IMR-90 (cell line): ENCODE results near the gene LBHD2. TPM values are rescaled to one million over a fixed set of nuclear protein-coding genes. Genes with fewer than 3 reads are reported as not detected.

Experiments
- ATAC-seq: fragments of 200-7000 bp; cut with Tn5 transposase; 2 replicates; pipeline ENCODE4 v1.9.1; 2020; ENCODE audit warnings: low read depth, mild to moderate bottlenecking, moderate library complexity
- BruUV-seq: library from RNA; stranded (reverse); fragments of 400-500 nt; replicated peaks from 2 replicates; lab custom pipeline; 2021; lab: Mats Ljungman, UMichigan
- CTCF ChIA-PET: fragments of 300-600 bp; formaldehyde crosslinking; extraction: SDS; loops from one replicate; lab custom pipeline; 2021; ENCODE audit warnings: antibody characterized with exemption; lab: Yijun Ruan, JAX
- POLR2A ChIA-PET: fragments of 300-600 bp; sonication (Branson Sonifier 250); formaldehyde crosslinking; loops from one replicate; lab custom pipeline; 2022; ENCODE audit warnings: antibody characterized with exemption; ENCODE audit not compliant: unreplicated experiment; lab: Charles Lee
- DNase-seq: peaks from one replicate; pipeline ENCODE4 v3.0.0; 2013
- H2AFZ ChIP-seq: replicated peaks from 2 replicates; pipeline ENCODE3; 2013; ENCODE audit warnings: low read length, mild to moderate bottlenecking; ENCODE audit not compliant: poor library complexity
- H2AK5ac ChIP-seq: 2 replicates; pipeline ENCODE4 v1.6.1; 2013; ENCODE audit warnings: low read depth, low read length, inconsistent platforms
- H2AK9ac ChIP-seq: replicated peaks from 2 replicates; pipeline ENCODE3; 2013; ENCODE audit warnings: mild to moderate bottlenecking, low read depth, low read length, moderate library complexity; ENCODE audit not compliant: poor library complexity
- H2BK120ac ChIP-seq: 2 replicates; pipeline ENCODE4 v1.6.1; 2013; ENCODE audit warnings: low read depth, low read length, inconsistent platforms
- H2BK15ac ChIP-seq: 3 replicates; pipeline ENCODE4 v1.6.1; 2013; ENCODE audit warnings: low read depth, low read length, inconsistent platforms
- H2BK20ac ChIP-seq: 2 replicates; pipeline ENCODE4 v1.6.1; 2013; ENCODE audit warnings: low read depth, mild to moderate bottlenecking, inconsistent platforms, low read length, moderate library complexity
- H2BK5ac ChIP-seq: 2 replicates; pipeline ENCODE4 v1.6.1; 2013; ENCODE audit warnings: mild to moderate bottlenecking, low read depth, low read length, inconsistent platforms; ENCODE audit not compliant: poor library complexity, severe bottlenecking
- H3K14ac ChIP-seq: replicated peaks from 2 replicates; pipeline ENCODE4 v1.6.1; 2013; ENCODE audit warnings: low read depth, low read length, inconsistent platforms
- H3K18ac ChIP-seq: 2 replicates; pipeline ENCODE4 v1.6.1; 2013; ENCODE audit warnings: low read depth, low read length, control low read depth
- H3K23ac ChIP-seq: 2 replicates; pipeline ENCODE4 v1.6.1; 2013; ENCODE audit warnings: low read depth, low read length, inconsistent platforms
- H3K27ac ChIP-seq: 2 replicates; pipeline ENCODE4 v1.5.1; 2013; ENCODE audit warnings: mild to moderate bottlenecking, control low read depth, low read length; ENCODE audit not compliant: insufficient read depth
- H3K27me3 ChIP-seq: 2 replicates; pipeline ENCODE4 v1.6.1; 2013; ENCODE audit warnings: low read length; ENCODE audit not compliant: control insufficient read depth, insufficient read depth
- H3K36me3 ChIP-seq: 2 replicates; pipeline ENCODE4 v1.6.1; 2013; ENCODE audit warnings: low read length, mixed read lengths; ENCODE audit not compliant: control insufficient read depth, insufficient read depth
- H3K4ac ChIP-seq: 2 replicates; pipeline ENCODE4 v1.6.1; 2013; ENCODE audit warnings: low read depth, low read length, inconsistent platforms
- H3K4me1 ChIP-seq: 2 replicates; pipeline ENCODE4 v1.6.1; 2013; ENCODE audit warnings: low read length, mixed read lengths; ENCODE audit not compliant: control insufficient read depth, insufficient read depth
- H3K4me2 ChIP-seq: 2 replicates; pipeline ENCODE4 v1.6.1; 2013; ENCODE audit warnings: low read depth, mild to moderate bottlenecking, control low read depth, low read length, moderate library complexity
- H3K4me3 ChIP-seq: 2 replicates; pipeline ENCODE4 v1.5.1; 2013; ENCODE audit warnings: low read depth, mild to moderate bottlenecking, control low read depth, low read length, moderate library complexity; ENCODE audit not compliant: insufficient read depth
- H3K56ac ChIP-seq: 2 replicates; pipeline ENCODE4 v1.6.1; 2013; ENCODE audit warnings: low read length, inconsistent platforms; ENCODE audit not compliant: insufficient read depth; ENCODE audit errors: extremely low read depth
- H3K79me1 ChIP-seq, 2 experiments: 2 replicates each; pipeline ENCODE4 v1.6.1; 2013; ENCODE audit warnings: low read length in 2 of 2, inconsistent platforms in 1 of 2, low read depth in 1 of 2
- H3K9ac ChIP-seq: 2 replicates; pipeline ENCODE4 v1.6.1; 2013; ENCODE audit warnings: low read depth, low read length, control low read depth
- H3K9me1 ChIP-seq: 2 replicates; pipeline ENCODE4 v1.6.1; 2013; ENCODE audit warnings: low read length, inconsistent platforms; ENCODE audit not compliant: insufficient read depth
- H3K9me3 ChIP-seq: 2 replicates; pipeline ENCODE4 v1.6.1; 2013; ENCODE audit warnings: low read length; ENCODE audit not compliant: control insufficient read depth, insufficient read depth
- H4K20me1 ChIP-seq: 2 replicates; pipeline ENCODE4 v1.6.1; 2013; ENCODE audit warnings: low read length, inconsistent platforms; ENCODE audit not compliant: insufficient read depth
- H4K5ac ChIP-seq: 2 replicates; pipeline ENCODE4 v1.6.1; 2013; ENCODE audit warnings: mild to moderate bottlenecking, low read depth, low read length, control low read depth
- H4K8ac ChIP-seq, 2 experiments: 2 replicates each; pipeline ENCODE4 v1.6.1; 2013; ENCODE audit warnings: low read depth in 2 of 2, low read length in 2 of 2, control low read depth in 1 of 2, inconsistent platforms in 1 of 2
- H4K91ac ChIP-seq: 2 replicates; pipeline ENCODE4 v1.6.1; 2013; ENCODE audit warnings: low read depth, low read length, inconsistent platforms; ENCODE audit not compliant: insufficient read depth
- CEBPB ChIP-seq: IDR thresholded peaks from 2 replicates; pipeline ENCODE4 v1.6.1; 2012; ENCODE audit warnings: low read depth, low read length, improper control_type of control experiment
- CTCF ChIP-seq: conservative IDR thresholded peaks from 2 replicates; pipeline ENCODE4 v1.5.1; 2012; ENCODE audit warnings: mild to moderate bottlenecking, low read depth, low read length, improper control_type of control experiment
- MAZ ChIP-seq: IDR thresholded peaks from 2 replicates; pipeline ENCODE4 v1.6.1; 2012; ENCODE audit warnings: low read depth, mild to moderate bottlenecking, low read length, improper control_type of control experiment, moderate library complexity, borderline replicate concordance
- POLR2A ChIP-seq: IDR thresholded peaks from 2 replicates; pipeline ENCODE4 v1.6.1; 2012; ENCODE audit warnings: mild to moderate bottlenecking, low read depth, low read length
- RFX5 ChIP-seq: IDR thresholded peaks from 2 replicates; pipeline ENCODE4 v1.8.0; 2012; ENCODE audit warnings: low read depth, mild to moderate bottlenecking, low read length, moderate library complexity
- WGBS, 2 experiments: methylation state at CpG; one replicate each; pipeline versions ENCODE4 v1.1.5 to v1.1.7; 2013; ENCODE audit warnings: missing lambda C conversion rate in 2 of 2; ENCODE audit not compliant: insufficient read length in 1 of 2; ENCODE audit errors: extremely low coverage in 2 of 2; 5-methylcytosine and 5-hydroxymethylcytosine counted together
- dilution Hi-C: fragments of 300-500 bp; cut with HindIII; formaldehyde crosslinking; loops from one replicate; pipeline ENCODE4 v1.14.3; 2018; ENCODE audit warnings: low sequenced_read_pairs; ENCODE audit not compliant: unreplicated experiment
- in situ Hi-C: fragments of 300-500 bp; cut with MboI; formaldehyde crosslinking; loops from 3 replicates; pipeline ENCODE4 v1.14.3; 2019; ENCODE audit warnings: low sequenced_read_pairs, inconsistent platforms, mixed read lengths
- intact Hi-C: fragments of 100-400 bp; cut with micrococcal nuclease; formaldehyde crosslinking; loops from 2 replicates; pipeline ENCODE4 v1.10.0; 2022
- polyA plus RNA-seq, 3 experiments: library from polyadenylated mRNA; depleted of rRNA; stranded (reverse); fragments of >200 nt; gene quantifications; 2 replicates each; pipeline ENCODE4 v1.2.3, GENCODE V29; 2012; ENCODE audit warnings: low replicate concordance in 1 of 3
- total RNA-seq: library from RNA; depleted of rRNA; stranded (reverse); fragments of >200 nt; gene quantifications from 2 replicates; pipeline ENCODE4 v1.2.3, GENCODE V29; 2012

Gene LBHD2
- total and polyA plus RNA-seq, 2 of the 4 experiments (the other 2 are of a cell fraction), result not detected

GRCh38 chr14:103081951-103082350, 2.1 kb upstream of the LBHD2 start:
- BruUV-seq, result no TSS peak
- H2AK9ac ChIP-seq, result no peak overlapping the region
- no peak for DNase-seq
- H3K4ac ChIP-seq, result no peak overlapping the region
- H3K18ac ChIP-seq, result no peak overlapping the region
- no peaks in the 10 kb centered on the region for H4K20me1 ChIP-seq
- no peaks in the 10 kb centered on the region for H3K79me1 ChIP-seq
- no peaks in the 10 kb centered on the region for H3K9me1 ChIP-seq
- dilution Hi-C loops (no loop called here), intact Hi-C loops (no loop called here), in situ Hi-C loops (no loop called here)
- no peak overlapping the region for H3K14ac ChIP-seq
- no peak overlapping the region for H4K5ac ChIP-seq
- no peaks in the 10 kb centered on the region for H3K36me3 ChIP-seq
- peaks cover 2% of the 10 kb centered on the region; the same call in 1 of the 2 replicates for H3K9me3 ChIP-seq
- TF ChIP-seq CTCF (no peak), POLR2A (no peak), RFX5 (no peak), CEBPB (no peak), MAZ (no peak)
- no peak overlapping the region for H2AFZ ChIP-seq
- ChIA-PET CTCF (no interaction called here), POLR2A (interaction anchor here (0.5 kb wide), 1 partner anchor 214 kb away, joined by 4 read pairs; no protein-coding TSS in a partner anchor)
- no peak overlapping the region for H3K4me3 ChIP-seq
- H3K9ac ChIP-seq, result no peak overlapping the region
- no peak overlapping the region for H2BK15ac ChIP-seq
- H3K27me3 ChIP-seq, result peaks cover 42% of the 10 kb centered on the region
- peaks cover 3% of the 10 kb centered on the region; the same call in 1 of the 2 replicates for H3K4me1 ChIP-seq
- H2BK5ac ChIP-seq, result no peak overlapping the region
- no peak overlapping the region for H4K91ac ChIP-seq
- no peak for ATAC-seq
- H2AK5ac ChIP-seq, result no peak overlapping the region
- no peak overlapping the region for H3K56ac ChIP-seq
- H2BK20ac ChIP-seq, result no peak overlapping the region
- H2BK120ac ChIP-seq, result no peak overlapping the region
- WGBS, 2 experiments, result 96 to 100% methylated on average over 1 to 2 of the region's 2 CpGs
- no peak overlapping the region for H4K8ac ChIP-seq
- H3K23ac ChIP-seq, result no peak overlapping the region
- no peak overlapping the region for H3K27ac ChIP-seq
- no peak overlapping the region for H3K4me2 ChIP-seq
